H1 (cell line): ENCODE results near the gene DYNLT1. TPM values are rescaled to one million over a fixed set of nuclear protein-coding genes. Genes with fewer than 3 reads are reported as not detected.

Source experiments
- CTBP2 ChIP-seq: IDR thresholded peaks from 2 replicates; pipeline ENCODE4 v1.7.0; 2011; ENCODE audit warnings: borderline replicate concordance, mild to moderate bottlenecking, moderate library complexity, mixed read lengths, low read length; ENCODE audit not compliant: insufficient read depth, insufficient read length
- HDAC2 ChIP-seq, 2 experiments: fragments of 300-600 bp in 1 of 2; sonication (generic) in 1 of 2; IDR thresholded peaks; 2 replicates each; pipeline ENCODE4 v1.6.1; 2011 to 2012; ENCODE audit warnings: low read depth in 2 of 2, low read length in 2 of 2, mild to moderate bottlenecking in 2 of 2, moderate library complexity in 2 of 2, borderline replicate concordance in 1 of 2, inconsistent platforms in 1 of 2
- TBP ChIP-seq: IDR thresholded peaks from 2 replicates; pipeline ENCODE4 v1.6.1; 2011; ENCODE audit warnings: low read depth, low read length, improper control_type of control experiment
- polyA plus RNA-seq, 7 experiments: library from polyadenylated mRNA; depleted of rRNA in 3 of 7; stranded (reverse) in 5 of 7; unstranded in 2 of 7; fragments of >200 nt in 5 of 7; fragments of 200-250 nt in 2 of 7; gene quantifications; 1 replicate in 5 of 7; 2 replicates in 1 of 7; 4 replicates in 1 of 7; pipeline versions ENCODE4 v1.2.1 to v1.2.3, GENCODE V29; 2011 to 2013; ENCODE audit warnings: missing spikeins in 2 of 7, mixed read lengths in 2 of 7
- total RNA-seq: library from RNA; stranded (reverse); fragmentation: NEBNext Ultra II Directional; extraction: Animal tissue kit (Norgen Biotek cat#: 25700); gene quantifications from 2 replicates; pipeline ENCODE4 v1.2.1, GENCODE V29; 2021
- TF ChIP-seq, protein P1 (sequence below): fragments of 300-600 bp; sonication (generic); IDR thresholded peaks from 2 replicates; pipeline ENCODE4 v1.7.1; 2012; ENCODE audit warnings: low read length, moderate library complexity, mild to moderate bottlenecking, inconsistent platforms; ENCODE audit not compliant: insufficient replicate concordance

DYNLT1 gene
- total and polyA plus RNA-seq, 2 of the 8 experiments (the other 6 are each of a cell fraction or from before 2014, with no cell fraction given): 119 to 245 TPM

DNA sequence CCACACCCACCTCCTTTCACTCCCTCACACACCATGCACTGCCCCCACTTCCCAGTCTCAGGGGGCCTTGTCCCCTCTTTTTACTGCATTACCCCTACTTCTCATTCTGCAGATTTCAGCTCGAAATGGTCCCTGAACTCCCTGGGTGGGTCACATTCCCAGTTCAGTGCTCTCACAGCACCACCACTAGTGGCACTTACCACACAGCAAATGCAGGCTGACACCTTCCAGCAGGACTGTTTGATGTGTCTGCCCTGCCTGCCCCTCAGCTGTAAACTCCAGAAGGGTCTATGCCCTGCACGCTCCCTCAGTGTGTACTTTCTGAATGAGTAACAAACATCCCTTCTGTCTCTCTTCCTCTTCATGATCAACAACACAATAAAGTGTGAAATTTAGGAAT is 4.0 kb downstream of the DYNLT1 start (continued):
- TF ChIP-seq, protein P1, sequence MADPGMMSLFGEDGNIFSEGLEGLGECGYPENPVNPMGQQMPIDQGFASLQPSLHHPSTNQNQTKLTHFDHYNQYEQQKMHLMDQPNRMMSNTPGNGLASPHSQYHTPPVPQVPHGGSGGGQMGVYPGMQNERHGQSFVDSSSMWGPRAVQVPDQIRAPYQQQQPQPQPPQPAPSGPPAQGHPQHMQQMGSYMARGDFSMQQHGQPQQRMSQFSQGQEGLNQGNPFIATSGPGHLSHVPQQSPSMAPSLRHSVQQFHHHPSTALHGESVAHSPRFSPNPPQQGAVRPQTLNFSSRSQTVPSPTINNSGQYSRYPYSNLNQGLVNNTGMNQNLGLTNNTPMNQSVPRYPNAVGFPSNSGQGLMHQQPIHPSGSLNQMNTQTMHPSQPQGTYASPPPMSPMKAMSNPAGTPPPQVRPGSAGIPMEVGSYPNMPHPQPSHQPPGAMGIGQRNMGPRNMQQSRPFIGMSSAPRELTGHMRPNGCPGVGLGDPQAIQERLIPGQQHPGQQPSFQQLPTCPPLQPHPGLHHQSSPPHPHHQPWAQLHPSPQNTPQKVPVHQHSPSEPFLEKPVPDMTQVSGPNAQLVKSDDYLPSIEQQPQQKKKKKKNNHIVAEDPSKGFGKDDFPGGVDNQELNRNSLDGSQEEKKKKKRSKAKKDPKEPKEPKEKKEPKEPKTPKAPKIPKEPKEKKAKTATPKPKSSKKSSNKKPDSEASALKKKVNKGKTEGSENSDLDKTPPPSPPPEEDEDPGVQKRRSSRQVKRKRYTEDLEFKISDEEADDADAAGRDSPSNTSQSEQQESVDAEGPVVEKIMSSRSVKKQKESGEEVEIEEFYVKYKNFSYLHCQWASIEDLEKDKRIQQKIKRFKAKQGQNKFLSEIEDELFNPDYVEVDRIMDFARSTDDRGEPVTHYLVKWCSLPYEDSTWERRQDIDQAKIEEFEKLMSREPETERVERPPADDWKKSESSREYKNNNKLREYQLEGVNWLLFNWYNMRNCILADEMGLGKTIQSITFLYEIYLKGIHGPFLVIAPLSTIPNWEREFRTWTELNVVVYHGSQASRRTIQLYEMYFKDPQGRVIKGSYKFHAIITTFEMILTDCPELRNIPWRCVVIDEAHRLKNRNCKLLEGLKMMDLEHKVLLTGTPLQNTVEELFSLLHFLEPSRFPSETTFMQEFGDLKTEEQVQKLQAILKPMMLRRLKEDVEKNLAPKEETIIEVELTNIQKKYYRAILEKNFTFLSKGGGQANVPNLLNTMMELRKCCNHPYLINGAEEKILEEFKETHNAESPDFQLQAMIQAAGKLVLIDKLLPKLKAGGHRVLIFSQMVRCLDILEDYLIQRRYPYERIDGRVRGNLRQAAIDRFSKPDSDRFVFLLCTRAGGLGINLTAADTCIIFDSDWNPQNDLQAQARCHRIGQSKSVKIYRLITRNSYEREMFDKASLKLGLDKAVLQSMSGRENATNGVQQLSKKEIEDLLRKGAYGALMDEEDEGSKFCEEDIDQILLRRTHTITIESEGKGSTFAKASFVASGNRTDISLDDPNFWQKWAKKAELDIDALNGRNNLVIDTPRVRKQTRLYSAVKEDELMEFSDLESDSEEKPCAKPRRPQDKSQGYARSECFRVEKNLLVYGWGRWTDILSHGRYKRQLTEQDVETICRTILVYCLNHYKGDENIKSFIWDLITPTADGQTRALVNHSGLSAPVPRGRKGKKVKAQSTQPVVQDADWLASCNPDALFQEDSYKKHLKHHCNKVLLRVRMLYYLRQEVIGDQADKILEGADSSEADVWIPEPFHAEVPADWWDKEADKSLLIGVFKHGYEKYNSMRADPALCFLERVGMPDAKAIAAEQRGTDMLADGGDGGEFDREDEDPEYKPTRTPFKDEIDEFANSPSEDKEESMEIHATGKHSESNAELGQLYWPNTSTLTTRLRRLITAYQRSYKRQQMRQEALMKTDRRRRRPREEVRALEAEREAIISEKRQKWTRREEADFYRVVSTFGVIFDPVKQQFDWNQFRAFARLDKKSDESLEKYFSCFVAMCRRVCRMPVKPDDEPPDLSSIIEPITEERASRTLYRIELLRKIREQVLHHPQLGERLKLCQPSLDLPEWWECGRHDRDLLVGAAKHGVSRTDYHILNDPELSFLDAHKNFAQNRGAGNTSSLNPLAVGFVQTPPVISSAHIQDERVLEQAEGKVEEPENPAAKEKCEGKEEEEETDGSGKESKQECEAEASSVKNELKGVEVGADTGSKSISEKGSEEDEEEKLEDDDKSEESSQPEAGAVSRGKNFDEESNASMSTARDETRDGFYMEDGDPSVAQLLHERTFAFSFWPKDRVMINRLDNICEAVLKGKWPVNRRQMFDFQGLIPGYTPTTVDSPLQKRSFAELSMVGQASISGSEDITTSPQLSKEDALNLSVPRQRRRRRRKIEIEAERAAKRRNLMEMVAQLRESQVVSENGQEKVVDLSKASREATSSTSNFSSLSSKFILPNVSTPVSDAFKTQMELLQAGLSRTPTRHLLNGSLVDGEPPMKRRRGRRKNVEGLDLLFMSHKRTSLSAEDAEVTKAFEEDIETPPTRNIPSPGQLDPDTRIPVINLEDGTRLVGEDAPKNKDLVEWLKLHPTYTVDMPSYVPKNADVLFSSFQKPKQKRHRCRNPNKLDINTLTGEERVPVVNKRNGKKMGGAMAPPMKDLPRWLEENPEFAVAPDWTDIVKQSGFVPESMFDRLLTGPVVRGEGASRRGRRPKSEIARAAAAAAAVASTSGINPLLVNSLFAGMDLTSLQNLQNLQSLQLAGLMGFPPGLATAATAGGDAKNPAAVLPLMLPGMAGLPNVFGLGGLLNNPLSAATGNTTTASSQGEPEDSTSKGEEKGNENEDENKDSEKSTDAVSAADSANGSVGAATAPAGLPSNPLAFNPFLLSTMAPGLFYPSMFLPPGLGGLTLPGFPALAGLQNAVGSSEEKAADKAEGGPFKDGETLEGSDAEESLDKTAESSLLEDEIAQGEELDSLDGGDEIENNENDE: no peak
- TF ChIP-seq TBP (no peak), HDAC2 (IDR thresholded peaks at IDR 0.05; ENCODE audit: borderline replicate concordance in 1 of 2, low read depth in 2 of 2, low read length in 2 of 2) (no peak), CTBP2 (no peak)
